ENCODE measurements around the gene MIA. TPM values are rescaled to one million over a fixed set of nuclear protein-coding genes. Genes with fewer than 3 reads are reported as not detected.
"Not testable (repeated sequence)": the region's sequence is repeated elsewhere in the genome, so short reads cannot be mapped to it uniquely, and the experiment has no call there.

MIA gene
- polyA plus RNA-seq, 1 donor from 2014 or later = 1.8 TPM

- H3K36me3 ChIP-seq (ENCODE audit: insufficient read depth, low read length); H3F3A ChIP-seq (ENCODE audit: insufficient read depth, low read length, poor library complexity, severe bottlenecking); H3K27ac ChIP-seq (ENCODE audit: low read length); H4K20me1 ChIP-seq (ENCODE audit: insufficient read depth); H3K9me3 ChIP-seq (ENCODE audit: low read length); H2AFZ ChIP-seq (ENCODE audit: low read depth, low read length); H3K27me3 ChIP-seq (ENCODE audit: insufficient read depth, low read depth, low read length); H3K9me2 ChIP-seq (ENCODE audit: insufficient read depth, low read length); H3K4me2 ChIP-seq (ENCODE audit: low read length): not testable (repeated sequence)
- peak; percentile 9 for TF ChIP-seq POLR2AphosphoS5 (IDR thresholded peaks at IDR 0.05)
- Histone ChIP-seq H3K79me2 (replicated peaks; ENCODE audit: insufficient read depth, low read length) (peaks cover 11% of the 10 kb centered on the region), H3K4me3 (ENCODE audit: low read length) (peak overlapping the region; percentile 60), H3K9ac (ENCODE audit: low read length) (peak overlapping the region; percentile 46)
Measured at GRCh38 chr19:40810649-40811408, 35.5 kb downstream of the MIA start.

GRCh38 chr19:40811478-40812341 lies 36.4 kb downstream of the MIA start:
- H3F3A ChIP-seq (ENCODE audit: insufficient read depth, low read length, poor library complexity, severe bottlenecking) = no peaks in the 10 kb centered on the region
- no peaks in the 10 kb centered on the region for H4K20me1 ChIP-seq (ENCODE audit: insufficient read depth)
- H3K9ac ChIP-seq (ENCODE audit: low read length) = peak overlapping the region; percentile 46
- H2AFZ ChIP-seq (ENCODE audit: low read depth, low read length) = no peak overlapping the region
- no peaks in the 10 kb centered on the region for H3K36me3 ChIP-seq (ENCODE audit: insufficient read depth, low read length)
- peaks cover 9% of the 10 kb centered on the region for H3K79me2 ChIP-seq (replicated peaks; ENCODE audit: insufficient read depth, low read length)
- H3K9me3 ChIP-seq (ENCODE audit: low read length) = no peaks in the 10 kb centered on the region
- no peaks in the 10 kb centered on the region for H3K9me2 ChIP-seq (ENCODE audit: insufficient read depth, low read length)
- no peaks in the 10 kb centered on the region for H3K27me3 ChIP-seq (ENCODE audit: insufficient read depth, low read depth, low read length)
- TF ChIP-seq EZH2 (IDR thresholded peaks at IDR 0.05; ENCODE audit: borderline replicate concordance, insufficient read depth, low read length, poor library complexity, severe bottlenecking) = no peak
- TF ChIP-seq POLR2AphosphoS5 (IDR thresholded peaks at IDR 0.05) = no peak
- no peak for TF ChIP-seq EP300 (conservative IDR thresholded peaks at IDR 0.05; ENCODE audit: poor library complexity, severe bottlenecking)
- no peak for TF ChIP-seq RAD21 (conservative IDR thresholded peaks at IDR 0.05)
- TF ChIP-seq CTCF (IDR thresholded peaks at IDR 0.05; ENCODE audit: poor library complexity, severe bottlenecking) = no peak
- TF ChIP-seq TAF1 (IDR thresholded peaks at IDR 0.05; ENCODE audit: low read depth) = no peak
- peak overlapping the region; percentile 60 for H3K4me3 ChIP-seq (ENCODE audit: low read length)
- H3K27ac ChIP-seq (ENCODE audit: low read length) = no peak overlapping the region
- H3K4me2 ChIP-seq (ENCODE audit: low read length) = no peak overlapping the region

- H3K9me3 ChIP-seq (ENCODE audit: low read length); H2AFZ ChIP-seq (ENCODE audit: low read depth, low read length); H3K79me2 ChIP-seq (replicated peaks; ENCODE audit: insufficient read depth, low read length); H3K4me2 ChIP-seq (ENCODE audit: low read length); H4K20me1 ChIP-seq (ENCODE audit: insufficient read depth); H3K9ac ChIP-seq (ENCODE audit: low read length); H3F3A ChIP-seq (ENCODE audit: insufficient read depth, low read length, poor library complexity, severe bottlenecking); H3K36me3 ChIP-seq (ENCODE audit: insufficient read depth, low read length); H3K27ac ChIP-seq (ENCODE audit: low read length); H3K27me3 ChIP-seq (ENCODE audit: insufficient read depth, low read depth, low read length); H3K4me3 ChIP-seq (ENCODE audit: low read length); H3K9me2 ChIP-seq (ENCODE audit: insufficient read depth, low read length): not testable (repeated sequence)
Measured at GRCh38 chr19:40812571-40812970, 37.2 kb downstream of the MIA start.
